ENCODE results near the gene PLEKHJ1. TPM values are rescaled to one million over a fixed set of nuclear protein-coding genes. Genes with fewer than 3 reads are reported as not detected.
A peak's percentile ranks its signal among the peaks of the same experiment; 100 is the strongest.

Gene PLEKHJ1
- total RNA-seq, 2 donors from 2014 or later = 47.5 to 89.0 TPM

DNA sequence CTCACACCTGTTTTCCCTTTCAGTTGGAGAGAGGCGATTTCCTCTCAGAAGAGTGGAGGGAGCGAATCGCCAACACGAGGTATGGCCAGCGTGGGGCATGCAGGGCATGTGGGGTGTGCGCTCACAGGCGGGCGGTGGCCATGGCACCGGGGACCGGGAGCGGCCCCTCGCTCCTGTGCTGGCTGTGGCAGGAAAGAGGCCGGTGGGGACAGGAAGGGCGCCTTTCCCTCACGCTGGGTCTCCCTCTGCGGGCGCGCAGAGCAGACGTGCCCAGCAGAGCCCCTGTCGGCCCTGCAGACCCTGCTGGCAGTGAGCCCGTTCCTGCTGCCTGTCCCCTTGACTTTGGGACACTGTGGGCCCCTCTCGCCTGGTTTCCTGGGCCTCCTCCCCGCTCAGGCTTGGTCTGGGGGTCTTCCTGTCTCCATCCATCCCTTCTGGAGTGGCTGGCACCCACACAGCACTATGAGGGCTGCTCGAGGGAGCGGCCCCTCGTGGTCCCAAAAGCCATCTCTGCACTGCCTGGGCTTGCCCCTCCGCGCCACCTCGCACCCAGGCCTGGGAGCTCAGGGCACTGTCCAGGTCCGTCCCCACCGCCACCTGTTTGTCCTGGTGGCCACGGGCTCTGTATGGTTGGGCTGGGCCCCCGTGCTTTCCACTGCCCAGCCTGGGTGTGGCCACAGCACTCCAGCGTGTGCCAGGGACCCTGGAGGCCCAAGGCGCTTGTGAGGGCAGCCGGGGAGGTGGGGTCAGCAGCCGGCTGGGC is 36.1 kb downstream of the PLEKHJ1 start:
- Histone ChIP-seq H3K4me1 (no peaks in the 10 kb centered on the region), H3K4me3 (no peak overlapping the region), H3K36me3 (replicated peaks in 1 of 2; ENCODE audit: insufficient read depth in 1 of 2, low read depth in 2 of 2) (peaks cover under 1 to 7% of the 10 kb centered on the region in 2 donors), H3K27me3 (no peaks in the 10 kb centered on the region), H3K27ac (no peak overlapping the region), H3K9me3 (no peaks in the 10 kb centered on the region)
- no peak for ATAC-seq
- TF ChIP-seq POLR2A (IDR thresholded peaks at IDR 0.05) = no peak
- TF ChIP-seq, protein P1, sequence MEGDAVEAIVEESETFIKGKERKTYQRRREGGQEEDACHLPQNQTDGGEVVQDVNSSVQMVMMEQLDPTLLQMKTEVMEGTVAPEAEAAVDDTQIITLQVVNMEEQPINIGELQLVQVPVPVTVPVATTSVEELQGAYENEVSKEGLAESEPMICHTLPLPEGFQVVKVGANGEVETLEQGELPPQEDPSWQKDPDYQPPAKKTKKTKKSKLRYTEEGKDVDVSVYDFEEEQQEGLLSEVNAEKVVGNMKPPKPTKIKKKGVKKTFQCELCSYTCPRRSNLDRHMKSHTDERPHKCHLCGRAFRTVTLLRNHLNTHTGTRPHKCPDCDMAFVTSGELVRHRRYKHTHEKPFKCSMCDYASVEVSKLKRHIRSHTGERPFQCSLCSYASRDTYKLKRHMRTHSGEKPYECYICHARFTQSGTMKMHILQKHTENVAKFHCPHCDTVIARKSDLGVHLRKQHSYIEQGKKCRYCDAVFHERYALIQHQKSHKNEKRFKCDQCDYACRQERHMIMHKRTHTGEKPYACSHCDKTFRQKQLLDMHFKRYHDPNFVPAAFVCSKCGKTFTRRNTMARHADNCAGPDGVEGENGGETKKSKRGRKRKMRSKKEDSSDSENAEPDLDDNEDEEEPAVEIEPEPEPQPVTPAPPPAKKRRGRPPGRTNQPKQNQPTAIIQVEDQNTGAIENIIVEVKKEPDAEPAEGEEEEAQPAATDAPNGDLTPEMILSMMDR (IDR thresholded peaks at IDR 0.05) = no peak
- WGBS, 2 donors = 92 to 96% methylated on average over 22 to 30 of the region's 37 CpGs
- no peak for DNase-seq
- intact Hi-C loops (cut with DNase I) = no loop called here

DNA sequence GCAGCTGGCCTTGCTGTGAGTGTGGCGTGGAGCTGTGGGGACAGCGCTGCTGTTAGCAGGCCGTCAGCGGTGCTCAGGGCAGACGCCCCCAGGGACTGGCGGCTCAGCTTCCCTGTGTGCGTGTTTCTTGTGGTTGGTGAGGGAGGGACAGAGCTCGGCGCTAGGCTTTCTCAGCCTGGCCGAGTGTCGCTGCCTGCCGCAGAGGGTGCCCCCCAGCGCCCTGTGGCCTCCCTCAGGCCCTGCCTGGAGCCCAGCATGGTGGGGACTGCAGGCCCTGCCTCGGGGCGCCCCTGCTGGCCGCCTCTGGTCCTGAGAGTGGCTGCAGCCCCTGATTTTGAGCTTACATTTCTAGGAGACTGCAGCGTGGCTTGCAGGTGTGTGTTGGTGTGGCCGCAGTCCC is 36.9 kb downstream of the PLEKHJ1 start:
- Histone ChIP-seq H3K4me1 (no peaks in the 10 kb centered on the region), H3K27me3 (no peaks in the 10 kb centered on the region), H3K9me3 (no peaks in the 10 kb centered on the region), H3K36me3 (replicated peaks in 1 of 2; ENCODE audit: insufficient read depth in 1 of 2, low read depth in 2 of 2) (peaks cover 6 to 7% of the 10 kb centered on the region in 2 donors), H3K4me3 (no peak overlapping the region), H3K27ac (no peak overlapping the region)
- TF ChIP-seq POLR2A (IDR thresholded peaks at IDR 0.05) = no peak
- TF ChIP-seq, protein P1 (IDR thresholded peaks at IDR 0.05) = peak in 1 of 7 experiments; percentile 3
- DNase-seq = no peak
- intact Hi-C loops (cut with DNase I) = no loop called here
- WGBS, 2 donors = 73 to 93% methylated on average over 2 to 9 of the region's 18 CpGs
- ATAC-seq = no peak

DNA sequence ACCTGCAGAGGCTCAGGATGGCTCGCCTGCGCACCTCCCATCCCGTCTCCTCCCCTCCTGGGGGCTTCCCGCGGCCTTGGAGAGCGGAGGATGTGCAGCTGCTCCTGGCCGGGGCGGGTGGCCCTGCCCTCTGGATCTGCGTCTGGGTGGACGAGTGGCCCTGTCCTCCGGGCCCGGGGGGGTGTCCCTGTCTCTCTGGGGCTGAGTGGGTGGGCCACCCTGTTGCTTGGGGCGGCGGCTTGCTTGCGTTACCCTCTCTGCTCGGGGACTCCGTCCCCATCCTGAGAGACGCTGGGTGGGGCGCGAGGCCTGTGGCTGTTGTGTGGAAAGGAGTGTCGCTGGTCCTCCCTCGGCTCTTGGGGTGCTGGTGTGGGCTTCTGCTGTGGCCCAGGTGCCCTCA is 37.8 kb downstream of the PLEKHJ1 start:
- TF ChIP-seq POLR2A (IDR thresholded peaks at IDR 0.05) = no peak
- TF ChIP-seq, protein P1 (IDR thresholded peaks at IDR 0.05) = no peak
- ATAC-seq = no peak
- H3K4me3 ChIP-seq = no peak overlapping the region
- 78 to 100% methylated on average over 2 to 19 of the region's 22 CpGs for WGBS, 2 donors
- no peak overlapping the region for H3K27ac ChIP-seq
- H3K4me1 ChIP-seq = no peaks in the 10 kb centered on the region
- DNase-seq = no peak
- no peaks in the 10 kb centered on the region for H3K27me3 ChIP-seq
- no peaks in the 10 kb centered on the region for H3K9me3 ChIP-seq
- H3K36me3 ChIP-seq (replicated peaks in 1 of 2; ENCODE audit: insufficient read depth in 1 of 2, low read depth in 2 of 2) = peaks cover 6 to 10% of the 10 kb centered on the region in 2 donors
- intact Hi-C loops (cut with DNase I) = no loop called here

DNA sequence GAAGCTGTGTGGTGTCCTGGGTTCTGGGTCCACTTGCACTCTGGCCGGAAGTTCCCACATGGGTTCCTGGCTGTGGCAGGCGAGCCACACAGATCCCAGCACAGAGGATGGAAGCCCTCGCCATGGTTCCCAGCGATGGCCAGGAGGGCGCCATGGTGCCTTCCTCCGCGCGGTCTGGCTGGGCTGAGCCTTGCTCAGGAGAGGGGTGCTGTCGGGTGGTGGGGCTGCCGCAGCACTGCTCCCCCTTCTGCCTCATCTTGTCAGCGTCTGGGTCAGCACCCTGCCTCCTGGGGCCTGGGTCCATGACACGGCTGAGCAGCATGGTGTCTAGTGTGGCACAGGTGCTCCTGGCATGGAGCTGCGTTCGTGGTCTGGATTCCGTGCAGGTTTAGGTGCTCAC is 38.9 kb downstream of the PLEKHJ1 start:
- DNase-seq = no peak
- TF ChIP-seq, protein P1 (IDR thresholded peaks at IDR 0.05) = no peak
- no peak for TF ChIP-seq POLR2A (IDR thresholded peaks at IDR 0.05)
- no peak for ATAC-seq
- Histone ChIP-seq H3K27ac (no peak overlapping the region), H3K4me1 (no peaks in the 10 kb centered on the region), H3K4me3 (no peak overlapping the region), H3K27me3 (no peaks in the 10 kb centered on the region), H3K9me3 (no peaks in the 10 kb centered on the region), H3K36me3 (replicated peaks in 1 of 2; ENCODE audit: insufficient read depth in 1 of 2, low read depth in 2 of 2) (peaks cover 6 to 10% of the 10 kb centered on the region in 2 donors)
- intact Hi-C loops (cut with DNase I) = no loop called here
- WGBS, 2 donors = 90 to 100% methylated on average over 1 to 15 of the region's 15 CpGs

DNA sequence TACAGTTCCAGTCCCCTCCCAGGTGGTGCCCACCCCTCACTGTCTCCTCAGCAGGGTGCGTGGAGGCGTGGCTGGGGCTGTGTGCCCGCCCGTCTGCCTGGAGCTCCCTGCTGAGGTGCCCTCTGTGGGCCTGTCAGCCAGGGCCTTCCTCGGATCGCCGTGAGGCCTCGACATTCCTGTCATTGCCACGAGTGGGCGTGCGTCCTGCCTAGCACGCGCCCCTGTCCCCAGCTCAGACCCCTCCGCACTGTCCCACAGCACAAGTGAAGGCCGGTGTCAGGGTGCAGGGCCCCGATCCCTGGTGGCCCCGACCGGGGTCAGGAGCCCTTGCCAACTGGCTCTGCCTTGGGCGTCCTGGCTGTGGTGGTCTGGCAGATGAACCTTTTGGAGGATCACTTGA is 40.2 kb downstream of the PLEKHJ1 start:
- peaks cover 6 to 18% of the 10 kb centered on the region in 2 donors for H3K36me3 ChIP-seq (replicated peaks in 1 of 2; ENCODE audit: insufficient read depth in 1 of 2, low read depth in 2 of 2)
- DNase-seq = no peak
- no peak overlapping the region for H3K27ac ChIP-seq

More for the DNA sequence above, 40.2 kb downstream of the PLEKHJ1 start:
- WGBS, 2 donors = 89% methylated on average over 17 of the region's 19 CpGs; no CpG with 5 or more reads in 1 of the 2 donors
- intact Hi-C loops (cut with DNase I) = no loop called here
- H3K9me3 ChIP-seq = no peaks in the 10 kb centered on the region
- ATAC-seq = no peak
- TF ChIP-seq, protein P1 (IDR thresholded peaks at IDR 0.05) = no peak
- no peaks in the 10 kb centered on the region for H3K27me3 ChIP-seq
- H3K4me3 ChIP-seq = no peak overlapping the region
- H3K4me1 ChIP-seq = no peaks in the 10 kb centered on the region
